Activated effector memory CD4-positive, alpha-beta T cell treated with anti-CD3 and anti-CD28 coated beads, Interleukin-2, amount 50 U/mL, for 16 hours (primary cell): ENCODE results near the gene MGA.

Source experiments
- DNase-seq: peaks from one replicate; pipeline ENCODE4 v3.0.0-alpha.2; 2020

MGA gene

DNA sequence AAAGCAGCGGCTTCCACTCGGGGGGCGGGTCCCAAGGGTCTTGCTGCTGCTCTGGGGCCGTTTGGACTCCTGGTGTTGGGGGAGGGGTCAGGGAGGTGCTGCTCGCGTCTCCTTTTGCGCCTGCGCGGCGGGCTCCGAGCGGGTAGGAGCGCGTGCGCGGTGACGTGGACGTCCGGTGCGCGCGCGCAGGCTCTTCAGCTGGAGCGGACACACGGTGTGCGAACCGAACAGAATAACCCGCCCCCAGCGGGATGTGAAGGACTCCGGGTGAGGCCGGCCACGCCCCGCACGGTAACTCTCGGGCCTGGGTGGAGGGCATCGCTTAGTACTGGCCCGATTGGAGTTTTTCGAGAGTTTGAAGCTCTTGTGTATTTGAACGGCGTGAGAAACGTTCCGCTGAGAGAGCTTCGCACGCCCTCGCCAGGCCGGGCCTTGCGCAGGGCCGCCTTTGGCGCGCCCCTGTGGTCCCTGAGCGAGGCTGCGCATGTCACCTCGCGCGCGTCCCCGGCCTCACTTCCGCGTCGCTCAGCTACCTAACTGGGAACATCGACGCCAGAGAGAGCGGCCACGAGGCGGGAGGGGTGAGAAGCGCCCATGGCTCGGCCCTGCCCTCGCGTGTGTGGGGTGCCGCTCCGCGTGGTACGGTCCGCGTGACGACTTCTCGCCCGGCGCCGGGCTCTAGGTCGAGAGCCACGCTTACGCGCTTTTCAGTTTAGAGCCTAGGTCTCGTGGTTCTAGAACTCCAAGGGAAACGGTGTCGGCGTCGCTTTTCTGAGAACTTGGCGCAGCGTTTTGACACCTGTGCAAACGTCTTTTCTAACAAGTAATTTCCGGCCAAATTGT lies at the start of gene MGA:
Gene MGA, plus strand, starts transcription at position 171 of the 843 bp plus-strand sequence.
- peak; percentile 96 for DNase-seq

DNA sequence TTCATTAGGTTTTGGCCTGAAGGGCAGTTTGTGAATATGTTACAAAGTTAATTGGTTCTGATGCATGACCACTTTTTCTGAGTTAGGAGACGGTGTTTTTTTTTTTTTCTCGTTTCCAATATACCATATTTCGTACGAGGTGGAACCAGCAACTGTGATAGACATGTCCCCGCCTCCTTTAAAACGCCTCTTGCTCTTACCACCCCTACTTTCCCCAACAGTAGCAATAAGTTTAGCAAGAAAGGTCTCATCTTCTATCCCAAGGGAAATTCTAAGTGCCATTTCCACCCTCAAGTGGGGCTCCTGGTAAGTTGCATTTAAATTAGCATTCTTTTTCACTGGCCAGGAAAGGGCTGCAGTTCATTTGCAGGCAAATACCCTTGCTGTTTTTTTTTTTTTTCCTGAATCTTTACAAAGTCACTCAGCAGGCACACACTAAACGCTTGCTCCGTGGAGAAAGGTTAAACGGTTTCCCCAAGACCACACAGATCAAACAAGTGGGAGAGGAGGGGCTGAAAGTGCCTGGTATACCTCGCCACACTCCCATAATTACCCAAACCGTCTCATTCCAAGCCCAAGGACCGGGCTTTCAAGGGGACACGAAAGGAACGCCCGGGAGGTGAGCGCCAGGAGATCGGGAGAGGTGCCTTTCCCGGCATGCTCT lies 39.5 kb upstream of the MGA start:
- no peak for DNase-seq

DNA sequence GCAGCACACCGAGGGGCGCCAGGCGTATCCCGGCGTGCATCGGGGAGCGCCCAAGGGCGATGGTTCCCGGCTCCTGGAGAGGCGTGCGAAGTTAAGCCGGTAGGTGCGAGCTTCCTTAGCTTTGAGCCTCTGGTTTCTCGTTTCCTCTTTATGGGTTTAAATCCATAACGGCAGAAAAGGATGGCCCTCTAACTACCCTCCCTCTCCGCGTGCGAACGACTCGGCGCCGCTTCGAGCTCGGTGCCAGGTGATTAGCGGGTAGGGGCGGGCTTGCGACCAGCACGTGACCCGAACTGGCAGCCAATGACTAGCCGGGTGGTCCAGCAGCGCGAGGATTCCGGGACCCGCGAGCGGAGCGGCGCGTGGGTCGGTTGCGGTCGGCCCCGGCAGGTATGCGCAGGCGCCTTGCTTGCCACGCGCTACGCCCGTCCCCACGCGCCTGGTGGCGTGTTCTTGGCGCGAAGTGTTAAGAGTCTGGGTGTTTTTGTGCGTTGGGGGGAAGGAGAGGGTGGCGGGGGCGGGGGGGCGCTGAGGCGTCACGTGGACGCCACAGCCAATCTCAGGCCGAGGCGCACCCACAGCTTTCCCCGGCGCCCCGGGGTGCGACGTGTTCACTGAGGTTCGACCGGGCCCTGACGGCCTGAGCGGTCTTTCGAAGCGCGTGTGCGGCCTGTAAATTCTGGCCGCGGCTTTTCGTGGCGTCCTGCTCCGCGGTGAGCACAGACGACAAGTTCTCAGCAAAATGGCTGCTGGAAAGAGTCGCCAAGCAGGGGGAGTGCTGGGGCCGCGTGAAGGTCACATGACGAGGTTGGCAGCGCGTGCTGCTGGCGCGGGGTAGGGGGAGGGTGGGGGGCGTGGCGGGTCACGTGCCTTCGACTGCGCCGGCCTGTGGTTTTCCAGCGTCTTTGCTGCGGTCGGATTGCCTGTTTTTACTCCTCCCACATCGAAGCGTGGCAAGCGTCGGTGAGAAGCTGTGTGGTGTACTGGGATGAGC lies 38.7 kb upstream of the MGA start:
- peak; percentile 93 for DNase-seq

DNA sequence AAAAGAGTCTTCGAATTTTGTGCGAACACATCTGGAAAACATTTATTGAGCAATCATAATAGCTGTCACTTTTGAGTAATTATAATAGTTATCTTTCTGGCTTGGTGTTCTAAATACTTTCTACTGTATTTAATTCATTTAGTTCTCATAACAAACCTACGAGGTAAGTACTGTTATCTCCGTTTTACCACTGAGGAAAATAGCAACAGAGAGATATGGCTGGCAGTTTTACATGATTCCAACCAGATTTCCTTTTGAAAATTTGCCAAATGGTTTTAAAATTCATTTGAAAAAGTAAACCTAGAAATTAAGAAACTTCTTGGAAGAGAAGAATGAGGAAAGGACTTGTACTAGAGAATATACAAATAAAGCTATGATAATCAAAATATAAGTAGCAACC lies 37.3 kb upstream of the MGA start:
- no peak for DNase-seq

DNA sequence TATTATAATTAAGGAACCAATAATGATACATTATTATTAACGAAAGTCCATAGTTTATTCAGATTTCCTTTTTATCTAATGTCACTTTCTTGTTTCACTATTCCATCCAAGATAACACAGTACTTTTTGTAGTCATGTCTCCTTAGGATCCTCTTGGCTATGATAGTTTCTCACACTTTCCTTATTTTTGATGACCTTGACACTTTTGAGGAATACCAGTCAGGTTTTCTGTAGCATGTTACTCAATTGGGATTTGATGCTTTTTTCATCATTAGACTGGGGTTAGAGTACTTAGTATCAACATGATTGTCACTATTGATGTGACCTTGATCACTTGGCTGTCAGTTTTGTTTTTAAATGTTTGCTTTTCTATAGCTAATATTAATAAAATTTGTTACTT lies 33.0 kb upstream of the MGA start:
- DNase-seq = no peak

DNA sequence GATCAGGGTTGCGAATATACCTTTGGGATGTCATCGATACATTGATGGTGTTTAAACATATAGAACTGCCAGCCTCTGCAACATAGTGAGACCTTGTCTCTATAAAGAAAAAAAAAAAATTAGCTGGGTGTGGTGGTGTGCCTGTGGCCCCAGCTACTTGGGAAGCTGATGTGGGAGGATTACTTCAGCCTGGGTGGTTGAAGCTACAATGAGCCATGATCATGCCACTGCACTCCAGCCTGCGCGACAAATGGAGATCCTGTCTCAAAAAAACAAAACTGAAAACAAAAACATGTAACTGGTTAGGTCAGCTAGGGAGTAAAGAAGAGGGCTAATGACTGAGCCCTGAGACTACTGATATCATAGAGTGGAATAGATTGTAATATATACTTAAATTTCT lies 30.7 kb upstream of the MGA start:
- DNase-seq = no peak

DNA sequence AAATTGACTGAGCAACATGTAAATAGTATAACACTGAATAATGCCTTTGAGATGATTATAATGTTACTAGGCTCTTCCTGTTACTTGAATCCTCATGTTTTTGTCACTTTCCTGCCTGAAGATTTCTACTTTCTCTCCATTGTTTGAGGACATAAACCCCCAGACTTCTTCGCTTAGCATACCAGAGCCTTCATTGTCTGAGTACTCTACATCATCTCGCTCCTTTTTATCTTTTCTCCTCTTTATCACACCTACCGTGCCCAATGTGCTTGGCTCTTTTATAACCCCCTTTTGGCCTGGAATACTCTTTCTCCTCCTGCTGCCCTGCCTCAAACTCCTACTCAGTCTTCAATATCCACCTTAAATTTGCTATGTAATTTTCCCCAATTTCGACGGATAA lies 30.3 kb upstream of the MGA start:
- DNase-seq = no peak

DNA sequence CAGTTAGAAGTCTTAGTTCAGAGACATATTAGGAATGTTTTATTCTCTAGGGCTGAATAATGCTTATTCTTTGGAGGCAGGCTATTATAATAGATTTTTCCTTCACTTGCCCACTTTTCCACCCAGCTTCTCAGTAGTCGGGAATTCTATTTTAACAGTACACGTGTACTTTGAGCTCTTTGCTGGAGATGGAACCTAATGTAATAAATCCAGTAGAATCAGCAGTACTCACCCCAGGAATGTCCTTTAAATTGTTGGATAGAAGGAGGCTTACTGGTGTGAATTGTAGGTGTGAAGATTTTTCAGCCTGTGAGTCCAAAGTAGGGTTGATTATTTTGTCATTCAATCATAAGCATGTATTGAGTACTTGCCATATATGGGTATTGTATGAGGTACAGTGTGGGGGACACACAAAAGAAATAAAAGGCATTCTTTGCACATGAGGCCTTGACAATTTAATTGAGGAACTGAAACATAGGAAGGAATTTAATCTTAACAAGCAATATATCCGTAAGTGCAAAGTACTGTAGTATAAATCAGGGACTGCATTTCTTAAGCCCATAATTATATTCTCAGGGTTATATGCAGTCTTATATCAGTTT lies 29.5 kb upstream of the MGA start:
- no peak for DNase-seq

DNA sequence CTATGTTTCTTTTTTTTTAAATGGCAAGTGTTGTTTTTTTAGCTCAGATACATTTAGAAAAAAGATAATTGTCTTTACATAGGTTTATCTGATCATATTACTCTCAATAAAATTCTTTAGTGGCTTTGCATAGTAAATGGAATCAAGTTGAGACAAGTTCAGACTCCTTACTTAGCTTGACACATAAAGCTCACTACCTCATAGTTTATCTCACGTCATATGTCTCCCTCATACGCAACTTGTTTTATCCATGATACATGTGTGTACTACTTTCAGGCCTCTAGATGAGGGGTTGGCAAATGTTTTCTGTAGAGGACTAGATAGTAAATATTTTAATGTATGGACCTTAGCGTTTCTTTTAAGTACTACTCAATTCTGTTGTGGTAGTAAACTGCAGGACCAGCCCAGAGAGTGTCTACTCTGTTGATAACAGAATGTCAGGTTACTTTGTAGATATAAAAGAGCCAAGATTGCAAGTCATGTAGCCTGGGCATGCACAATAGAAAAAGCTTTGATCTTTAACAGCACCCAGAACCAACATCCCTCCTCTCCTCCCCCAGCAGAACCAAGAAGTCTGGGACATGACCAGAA lies 28.2 kb upstream of the MGA start:
- DNase-seq = no peak

DNA sequence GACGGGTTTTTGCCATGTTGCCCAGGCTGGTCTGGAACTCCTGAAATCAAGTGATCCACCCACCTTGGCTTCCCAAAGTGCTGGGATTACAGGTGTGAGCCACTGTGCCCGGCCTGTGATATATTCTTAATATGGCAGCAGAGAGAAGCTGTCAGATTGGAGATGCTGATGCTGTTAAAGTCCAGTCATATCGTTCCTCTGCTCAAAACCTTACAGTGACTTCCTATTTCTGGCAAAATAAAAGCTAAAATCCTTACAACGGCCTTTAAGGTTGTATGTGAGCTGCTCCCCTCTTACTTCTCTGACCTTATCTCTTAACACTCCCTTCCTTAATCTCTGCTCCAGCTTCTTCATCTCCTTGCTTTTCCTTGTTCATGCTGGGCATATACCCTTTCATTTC lies 26.6 kb upstream of the MGA start:
- no peak for DNase-seq

DNA sequence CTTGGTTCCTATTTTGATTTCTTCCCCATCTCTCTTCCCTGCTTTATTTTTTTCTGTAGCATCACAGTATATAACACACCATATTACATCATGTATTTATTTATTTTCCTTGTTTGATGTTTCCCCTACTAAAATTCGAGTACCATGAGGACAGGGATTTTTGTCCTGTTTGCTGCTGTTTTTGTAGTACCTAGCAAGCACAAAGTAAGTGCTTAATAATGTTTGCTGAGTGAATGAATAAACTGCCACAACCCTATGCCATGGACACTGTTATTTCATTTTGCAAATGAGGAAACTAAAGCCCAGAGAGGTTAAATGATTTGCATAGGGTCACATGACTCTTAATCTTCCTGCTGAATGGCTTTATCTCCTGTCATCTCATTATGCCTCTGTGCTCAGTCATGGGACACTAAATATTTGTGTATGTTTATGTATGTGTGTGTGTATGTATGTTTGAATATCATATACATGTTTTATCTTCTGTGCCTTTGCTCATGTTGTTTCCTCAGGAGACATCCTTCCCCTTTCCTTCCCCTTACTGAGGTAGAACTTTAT lies 26.1 kb upstream of the MGA start:
- DNase-seq = no peak

DNA sequence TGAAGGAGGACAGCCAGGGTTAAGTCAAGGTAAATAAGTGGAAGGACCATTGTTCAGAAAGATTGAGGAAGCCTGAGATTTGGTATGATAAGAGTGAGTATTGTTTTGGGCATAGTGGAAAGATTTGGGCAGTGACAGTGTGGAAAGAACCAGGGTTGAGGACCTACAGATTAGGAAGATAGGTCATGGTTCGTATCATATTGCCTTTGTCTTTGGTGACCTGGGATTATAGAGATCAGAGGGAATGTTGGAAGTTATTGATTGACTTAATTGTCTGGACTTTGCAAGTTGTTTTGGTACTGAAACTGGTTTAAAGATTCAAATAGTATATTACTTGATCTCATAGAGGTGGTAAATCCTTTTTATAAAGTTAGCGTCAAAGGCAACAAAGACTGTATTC lies 23.1 kb upstream of the MGA start:
- no peak for DNase-seq

DNA sequence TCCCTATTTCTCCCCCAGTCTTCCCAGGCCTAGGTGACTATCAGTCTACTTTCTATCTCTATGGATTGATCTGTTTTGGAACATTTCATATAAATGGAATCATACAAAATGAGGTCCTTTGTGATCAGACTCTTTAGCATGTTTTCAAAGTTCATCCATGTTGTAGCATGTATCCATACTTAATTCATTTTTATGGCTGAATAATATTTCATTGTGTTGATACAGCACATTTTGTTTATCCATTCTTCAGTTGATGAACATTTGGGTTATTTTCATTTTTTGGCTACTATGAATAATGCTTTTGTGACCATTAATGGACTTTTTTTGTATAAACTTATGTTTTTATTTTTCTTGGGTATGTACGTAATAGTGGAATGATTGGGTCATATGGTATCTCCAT lies 19.2 kb upstream of the MGA start:
- no peak for DNase-seq

DNA sequence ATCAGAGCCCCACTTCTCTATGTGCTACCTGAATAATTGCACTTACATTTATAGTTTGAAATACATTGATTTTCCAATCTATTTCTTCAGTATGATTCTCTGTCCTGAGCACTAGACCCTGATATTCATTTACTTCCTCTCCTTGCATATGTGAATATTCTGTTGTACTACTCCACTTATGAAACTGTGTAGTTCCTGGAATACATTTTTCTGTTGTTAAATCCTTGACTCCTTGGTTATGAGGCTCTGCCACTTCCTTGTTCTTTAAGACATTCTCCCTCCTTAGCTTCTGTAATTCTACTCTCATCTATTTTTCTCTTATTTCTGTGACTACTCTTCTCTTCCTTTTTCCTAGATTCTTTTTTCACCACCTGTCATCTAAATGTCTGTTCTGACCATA lies 12.9 kb upstream of the MGA start:
- DNase-seq = no peak

DNA sequence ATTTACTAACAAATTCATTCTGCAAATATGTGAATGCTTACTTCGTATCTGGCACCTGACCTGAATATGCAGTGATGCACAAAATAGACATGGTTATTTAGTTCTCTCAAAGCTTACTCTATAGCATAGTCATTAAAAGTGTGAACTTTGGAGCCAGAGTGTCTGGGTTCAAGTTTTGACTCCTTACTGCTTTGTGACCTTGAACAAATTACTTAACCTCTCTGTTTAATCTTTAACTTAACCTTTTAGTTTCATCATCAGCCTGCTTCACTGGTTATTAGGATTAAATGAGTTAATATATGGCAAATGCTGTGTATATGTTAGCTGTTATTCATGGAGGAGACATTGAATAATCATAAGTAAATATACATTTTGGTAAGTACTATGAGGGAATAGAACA lies 12.1 kb upstream of the MGA start:
- DNase-seq = no peak

DNA sequence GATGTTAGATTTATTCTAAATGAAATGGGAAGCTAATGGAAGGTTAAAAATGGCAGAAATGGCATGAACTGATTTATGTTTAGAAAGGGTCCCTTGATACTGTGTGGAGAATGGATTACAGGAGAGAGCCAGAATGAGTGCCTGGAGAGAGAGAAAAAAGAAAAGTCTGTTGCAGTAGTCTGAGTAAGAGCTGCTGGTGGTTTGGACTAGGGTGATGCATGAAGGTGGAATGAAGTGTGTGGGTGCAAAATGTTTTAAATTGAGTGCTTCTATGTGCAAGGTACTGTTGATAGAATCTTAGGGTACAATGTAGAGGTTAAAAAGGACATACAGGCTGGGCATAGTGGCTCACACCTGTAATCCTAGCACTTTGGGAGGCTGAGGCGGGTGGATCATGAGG lies 11.4 kb upstream of the MGA start:
- no peak for DNase-seq

DNA sequence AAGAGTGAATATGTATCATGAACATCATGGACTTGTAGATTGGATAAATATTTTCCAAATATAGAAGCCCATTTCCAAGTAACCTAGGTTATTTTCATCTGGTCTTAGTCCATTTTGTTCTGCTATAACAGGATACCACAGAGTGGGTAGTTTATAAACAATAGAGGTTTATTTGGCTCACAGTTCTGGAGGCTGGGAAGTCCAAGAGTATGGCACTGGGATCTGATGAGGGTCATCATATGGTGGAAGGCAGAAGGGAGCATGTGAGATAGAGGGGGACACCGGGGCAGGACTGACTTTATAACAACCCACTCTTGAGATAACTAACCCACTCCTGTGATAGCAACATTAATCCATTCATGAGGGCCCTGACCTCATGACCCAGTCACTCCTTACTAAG lies 9.4 kb upstream of the MGA start:
- DNase-seq = no peak

DNA sequence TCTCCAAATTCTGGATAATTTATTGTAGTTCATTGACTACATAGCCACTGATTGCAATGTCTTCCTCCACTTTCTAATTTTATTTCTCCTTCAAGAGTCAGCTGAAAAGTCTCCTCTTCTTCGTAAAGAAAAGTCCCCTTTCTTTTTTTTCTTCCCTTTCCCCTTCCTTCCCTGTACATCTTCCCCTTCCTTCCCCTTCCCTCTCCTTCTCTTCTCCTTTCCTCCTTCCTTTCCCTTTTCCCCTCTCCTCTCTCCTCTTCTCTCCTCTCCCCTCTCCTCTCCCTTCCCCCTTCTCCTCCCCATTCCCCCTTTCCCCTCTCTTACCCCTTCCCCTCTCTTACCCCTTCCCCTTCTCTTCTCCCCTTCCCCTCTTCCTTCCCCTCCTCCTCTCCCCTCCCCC lies 8.8 kb upstream of the MGA start:
- DNase-seq = no peak

DNA sequence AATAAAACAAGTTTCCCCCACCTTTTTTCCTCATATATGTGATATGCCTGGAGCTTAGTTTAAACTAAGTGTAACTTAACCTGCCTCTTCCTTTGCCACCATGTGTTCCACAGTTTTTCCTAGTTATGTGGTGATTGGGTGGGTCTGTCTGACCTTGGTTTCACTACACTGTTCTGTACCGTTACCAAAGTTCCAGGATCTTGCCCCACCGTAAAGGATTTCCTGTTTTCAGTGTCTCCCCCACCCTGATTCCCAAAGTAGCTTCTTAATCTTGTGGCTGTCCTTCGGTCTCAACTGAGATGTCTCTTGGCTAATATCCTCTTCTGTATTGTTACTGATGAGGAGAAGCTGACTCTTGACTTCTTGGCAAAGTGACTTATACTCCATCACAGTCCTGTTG lies 6.4 kb upstream of the MGA start:
- no peak for DNase-seq

DNA sequence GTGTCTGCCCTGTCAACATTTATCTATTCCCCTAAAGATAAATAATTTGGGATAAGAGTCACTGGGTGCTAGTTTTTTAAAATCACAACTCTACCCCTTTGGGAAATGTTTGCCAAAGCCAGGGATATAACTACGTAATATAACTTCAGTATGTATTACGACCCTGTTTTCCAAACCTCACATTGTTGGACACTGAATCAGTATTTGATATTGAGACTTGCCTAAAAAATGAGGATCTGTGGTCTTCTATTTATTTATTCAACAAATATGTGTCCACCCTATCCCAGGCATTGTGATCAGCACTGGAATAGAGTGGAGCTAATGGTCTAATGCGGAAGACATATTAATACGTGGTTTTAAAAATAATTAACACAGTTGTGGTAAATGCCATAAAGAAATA lies 4.5 kb upstream of the MGA start:
- no peak for DNase-seq

DNA sequence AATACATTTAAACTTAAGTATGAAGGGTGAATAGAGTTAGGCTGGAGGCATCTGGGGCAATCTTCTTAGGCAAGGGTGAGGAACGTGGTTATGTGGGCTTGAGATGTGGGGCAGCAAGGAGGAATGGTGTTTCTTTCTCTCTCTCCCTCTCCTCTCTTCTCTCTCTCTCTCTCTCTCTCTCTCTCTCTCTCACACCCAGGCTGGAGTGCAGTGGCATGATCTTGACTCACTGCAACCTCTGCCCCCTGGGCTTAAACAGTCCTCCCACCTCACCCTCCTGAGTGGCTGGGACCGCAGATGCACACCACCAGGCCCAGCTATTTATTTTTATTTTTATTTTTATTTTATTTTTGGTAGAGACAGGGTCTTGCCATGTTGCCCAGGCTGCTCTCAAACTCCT lies 4.0 kb upstream of the MGA start:
- DNase-seq = no peak

DNA sequence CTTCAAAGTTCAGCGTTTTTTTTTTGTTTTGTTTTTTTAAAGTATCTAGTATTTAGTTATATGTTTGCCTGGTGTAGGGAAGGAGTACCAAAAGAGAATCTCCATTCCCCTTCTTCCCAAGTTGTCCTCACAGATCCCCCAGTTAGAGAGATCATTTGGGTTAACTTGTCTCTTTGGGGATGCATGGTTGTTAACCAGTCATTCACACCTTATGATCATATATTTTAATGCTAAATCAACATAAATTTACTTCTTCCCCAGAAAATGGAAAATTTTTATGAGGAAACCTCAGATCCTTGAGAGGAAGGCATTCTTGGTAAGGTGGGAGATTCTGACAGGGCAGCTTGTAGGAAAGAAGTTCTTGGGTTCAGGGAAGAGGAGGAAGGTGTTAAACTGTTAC lies 1.5 kb upstream of the MGA start:
- no peak for DNase-seq
